Esophagus squamous epithelium (tissue), 5 donors: ENCODE data around the gene ACD. TPM values are rescaled to one million over a fixed set of nuclear protein-coding genes. Genes with fewer than 3 reads are reported as not detected.

Source experiments
- DNase-seq: peaks from one replicate; lab custom pipeline; 2025; lab: John Stamatoyannopoulos, UW
- H3K27ac ChIP-seq, 4 donors: fragments of 200-600 bp; sonication (generic); one replicate each; pipeline ENCODE4 v1.5.1; 2016 to 2019; ENCODE audit warnings: mild to moderate bottlenecking in 1 of 4
- H3K27me3 ChIP-seq, 4 donors: fragments of 200-600 bp; sonication (generic); 1 replicate in 3 of 4; 2 replicates in 1 of 4; pipeline versions ENCODE4 v1.5.1 to v1.6.0; 2017 to 2021; ENCODE audit warnings: antibody characterized with exemption in 1 of 4
- H3K36me3 ChIP-seq, 3 donors: fragments of 200-600 bp; sonication (generic); one replicate each; pipeline ENCODE4 v1.5.1; 2016 to 2019
- H3K4me1 ChIP-seq, 3 donors: fragments of 200-600 bp; sonication (generic); one replicate each; pipeline ENCODE4 v1.5.1; 2017 to 2019
- H3K4me3 ChIP-seq, 4 donors: fragments of 200-600 bp; sonication (generic); 1 replicate in 3 of 4; 2 replicates in 1 of 4; pipeline ENCODE4 v1.5.1; 2016 to 2019; ENCODE audit warnings: mild to moderate bottlenecking in 2 of 4, moderate library complexity in 1 of 4
- H3K9me3 ChIP-seq, 3 donors: fragments of 200-600 bp; sonication (generic); one replicate each; pipeline ENCODE4 v1.5.1; 2016 to 2019
- POLR2A ChIP-seq, 4 donors: fragments of 450-650 bp; IDR thresholded peaks; one replicate each; pipeline ENCODE4 v1.6.1; 2017; ENCODE audit warnings: antibody characterized with exemption in 4 of 4, mild to moderate bottlenecking in 4 of 4, moderate library complexity in 3 of 4
- WGBS, 2 donors: methylation state at CpG; one replicate each; pipeline ENCODE4 v1.1.5; 2018; 5-methylcytosine and 5-hydroxymethylcytosine counted together
- intact Hi-C: fragments of 100-400 bp; cut with DNase I; formaldehyde crosslinking; loops from one replicate; pipeline ENCODE4 v1.15.0; 2022
- total RNA-seq, 4 donors: library from RNA; depleted of rRNA; stranded (reverse); fragments of >200 nt; gene quantifications; one replicate each; pipeline ENCODE4 v1.1.0, GENCODE V29; 2016
- TF ChIP-seq, protein P1 (sequence below), 6 experiments: fragments of 450-650 bp in 4 of 6; fragments of 200-600 bp in 2 of 6; sonication (generic) in 2 of 6; IDR thresholded peaks; one replicate each; pipeline ENCODE4 v1.5.1; 2016 to 2019; ENCODE audit warnings: antibody characterized with exemption in 6 of 6, mild to moderate bottlenecking in 4 of 6, moderate library complexity in 4 of 6
- donor health status: DM: yes; HTN: yes; CAD: no.

The ACD gene
- total RNA-seq, 4 donors from 2014 or later, result 5.7 to 18.7 (median 8.8) TPM

DNA sequence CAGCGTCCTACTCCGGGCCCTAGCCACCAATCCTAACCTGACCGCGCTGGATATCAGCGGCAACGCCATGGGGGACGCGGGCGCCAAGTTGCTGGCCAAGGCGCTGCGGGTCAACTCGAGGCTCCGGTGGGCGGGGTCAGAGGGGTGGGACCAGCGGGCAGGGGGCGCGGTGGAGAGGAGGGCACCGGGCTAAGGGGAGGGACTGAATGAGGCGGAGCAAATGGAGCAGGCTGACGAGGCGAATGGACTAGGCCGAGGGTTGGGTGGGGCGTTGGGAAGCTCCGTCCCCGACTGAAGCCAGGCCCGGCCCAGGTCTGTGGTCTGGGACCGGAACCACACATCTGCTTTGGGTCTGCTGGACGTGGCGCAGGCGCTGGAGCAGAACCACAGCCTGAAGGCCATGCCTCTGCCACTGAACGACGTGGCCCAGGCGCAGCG is 10.5 kb downstream of the ACD start:
- DNase-seq, result no peak
- Histone ChIP-seq H3K4me3 (peak overlapping the region in 1 of 4 donors; percentile 5), H3K27me3 (peaks cover 32 to 100% (median 33%) of the 10 kb centered on the region in 4 donors), H3K36me3 (no peaks in the 10 kb centered on the region), H3K9me3 (no peaks in the 10 kb centered on the region), H3K4me1 (peaks cover 8 to 68% (median 26%) of the 10 kb centered on the region in 3 donors), H3K27ac (no peak overlapping the region)
- TF ChIP-seq, protein P1, sequence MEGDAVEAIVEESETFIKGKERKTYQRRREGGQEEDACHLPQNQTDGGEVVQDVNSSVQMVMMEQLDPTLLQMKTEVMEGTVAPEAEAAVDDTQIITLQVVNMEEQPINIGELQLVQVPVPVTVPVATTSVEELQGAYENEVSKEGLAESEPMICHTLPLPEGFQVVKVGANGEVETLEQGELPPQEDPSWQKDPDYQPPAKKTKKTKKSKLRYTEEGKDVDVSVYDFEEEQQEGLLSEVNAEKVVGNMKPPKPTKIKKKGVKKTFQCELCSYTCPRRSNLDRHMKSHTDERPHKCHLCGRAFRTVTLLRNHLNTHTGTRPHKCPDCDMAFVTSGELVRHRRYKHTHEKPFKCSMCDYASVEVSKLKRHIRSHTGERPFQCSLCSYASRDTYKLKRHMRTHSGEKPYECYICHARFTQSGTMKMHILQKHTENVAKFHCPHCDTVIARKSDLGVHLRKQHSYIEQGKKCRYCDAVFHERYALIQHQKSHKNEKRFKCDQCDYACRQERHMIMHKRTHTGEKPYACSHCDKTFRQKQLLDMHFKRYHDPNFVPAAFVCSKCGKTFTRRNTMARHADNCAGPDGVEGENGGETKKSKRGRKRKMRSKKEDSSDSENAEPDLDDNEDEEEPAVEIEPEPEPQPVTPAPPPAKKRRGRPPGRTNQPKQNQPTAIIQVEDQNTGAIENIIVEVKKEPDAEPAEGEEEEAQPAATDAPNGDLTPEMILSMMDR (IDR thresholded peaks at IDR 0.05), result no peak
- TF ChIP-seq POLR2A (IDR thresholded peaks at IDR 0.05), result no peak
- intact Hi-C loops, result no loop called here
- 48 to 53% methylated on average over 7 to 19 of the region's 34 CpGs for WGBS, 2 donors

DNA sequence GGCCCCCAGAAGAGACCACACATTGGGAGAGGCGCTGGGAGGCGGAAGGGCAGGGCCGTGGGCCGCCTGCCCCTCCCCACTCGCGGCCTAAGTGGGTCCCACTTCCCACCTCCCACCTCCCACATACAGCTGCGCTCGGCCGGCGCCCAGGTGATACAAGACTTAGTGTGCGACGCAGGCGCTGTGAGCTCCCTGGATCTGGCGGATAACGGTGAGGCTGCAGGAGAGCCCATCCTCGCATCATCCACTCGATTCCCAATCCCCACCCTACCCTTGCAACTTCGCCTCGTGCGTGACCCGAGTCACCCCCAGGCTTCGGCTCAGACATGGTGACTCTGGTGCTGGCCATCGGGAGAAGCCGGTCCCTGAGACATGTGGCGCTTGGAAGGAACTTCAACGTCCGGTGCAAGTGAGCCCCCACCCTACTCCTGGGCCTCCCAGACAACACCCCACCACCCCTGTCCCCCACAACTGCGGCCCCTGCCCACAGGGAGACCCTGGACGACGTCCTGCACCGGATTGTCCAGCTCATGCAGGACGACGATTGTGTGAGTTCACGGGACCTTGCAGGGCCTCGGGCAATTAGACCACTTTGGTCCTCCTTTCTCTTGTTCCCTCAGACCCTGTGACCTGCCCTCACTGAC is 11.2 kb downstream of the ACD start:
- DNase-seq, result no peak
- H3K27ac ChIP-seq, result no peak overlapping the region
- 50 to 59% methylated on average over 18 to 21 of the region's 35 CpGs for WGBS, 2 donors
- no peaks in the 10 kb centered on the region for H3K9me3 ChIP-seq
- H3K4me1 ChIP-seq, result peaks cover 8 to 67% (median 27%) of the 10 kb centered on the region in 3 donors
- TF ChIP-seq, protein P1 (IDR thresholded peaks at IDR 0.05), result no peak
- TF ChIP-seq POLR2A (IDR thresholded peaks at IDR 0.05), result no peak
- H3K36me3 ChIP-seq, result no peaks in the 10 kb centered on the region
- H3K27me3 ChIP-seq, result peaks cover 26 to 97% (median 27%) of the 10 kb centered on the region in 4 donors
- no peak overlapping the region for H3K4me3 ChIP-seq
- intact Hi-C loops, result no loop called here

DNA sequence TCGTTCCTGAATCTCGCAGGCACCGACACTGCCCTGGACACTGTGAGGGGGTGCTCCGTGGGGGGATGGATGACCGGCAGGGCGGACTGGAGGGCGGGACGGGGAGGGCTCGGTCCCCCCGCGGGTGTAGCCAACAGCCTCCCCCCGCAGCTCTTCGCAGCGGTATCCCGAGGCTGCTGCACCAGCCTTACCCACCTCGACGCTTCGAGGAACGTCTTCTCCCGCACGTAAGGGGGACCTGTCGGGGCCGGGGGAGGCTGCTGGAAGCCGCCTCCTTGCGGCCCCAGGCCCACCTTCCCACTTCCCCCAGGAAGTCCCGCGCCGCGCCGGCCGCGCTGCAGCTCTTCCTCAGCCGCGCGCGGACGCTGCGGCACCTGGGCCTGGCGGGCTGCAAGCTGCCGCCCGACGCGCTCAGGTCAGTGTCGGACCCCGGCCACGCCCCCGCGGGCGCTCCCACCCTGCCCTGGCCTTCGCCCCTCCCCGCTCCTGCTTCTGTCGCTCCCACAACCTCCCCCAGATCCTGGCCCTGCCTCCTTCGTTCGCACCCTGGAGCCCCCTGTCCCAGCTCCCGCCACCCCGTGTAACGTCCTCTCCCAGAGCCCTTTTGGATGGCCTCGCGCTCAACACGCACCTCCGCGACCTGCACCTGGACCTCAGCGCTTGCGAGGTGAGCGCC is 11.8 kb downstream of the ACD start:
- peaks cover 19 to 90% (median 23%) of the 10 kb centered on the region in 4 donors for H3K27me3 ChIP-seq
- H3K9me3 ChIP-seq, result no peaks in the 10 kb centered on the region
- H3K27ac ChIP-seq, result no peak overlapping the region
- 27 to 56% methylated on average over 12 to 13 of the region's 65 CpGs for WGBS, 2 donors
- intact Hi-C loops, result no loop called here
- H3K4me1 ChIP-seq, result peaks cover 1 to 60% (median 22%) of the 10 kb centered on the region in 3 donors
- no peak for DNase-seq
- no peak overlapping the region for H3K4me3 ChIP-seq
- no peak for TF ChIP-seq POLR2A (IDR thresholded peaks at IDR 0.05)
- TF ChIP-seq, protein P1 (IDR thresholded peaks at IDR 0.05), result no peak
- H3K36me3 ChIP-seq, result no peaks in the 10 kb centered on the region

DNA sequence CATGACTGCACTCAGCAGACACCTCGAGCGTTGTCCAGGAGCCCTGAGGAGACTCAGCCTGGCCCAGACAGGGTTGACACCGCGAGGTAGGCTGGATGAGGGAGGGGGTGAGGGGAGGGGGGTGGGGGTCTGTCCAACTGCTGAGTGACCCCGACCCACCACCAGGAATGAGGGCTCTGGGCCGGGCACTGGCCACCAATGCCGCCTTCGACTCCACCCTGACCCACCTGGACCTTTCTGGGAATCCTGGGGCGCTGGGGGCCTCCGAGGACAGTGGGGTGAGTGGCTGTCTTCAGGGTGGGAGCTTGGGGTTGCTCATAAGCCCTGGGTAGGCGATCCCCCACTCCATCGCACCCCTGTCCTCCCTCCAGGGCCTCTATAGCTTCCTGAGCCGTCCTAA is 12.4 kb downstream of the ACD start:
- Histone ChIP-seq H3K4me3 (no peak overlapping the region), H3K4me1 (peaks cover 2 to 59% (median 16%) of the 10 kb centered on the region in 3 donors), H3K9me3 (no peaks in the 10 kb centered on the region), H3K27ac (no peak overlapping the region), H3K36me3 (no peaks in the 10 kb centered on the region), H3K27me3 (peaks cover 18 to 85% (median 23%) of the 10 kb centered on the region in 4 donors)
- DNase-seq, result no peak
- TF ChIP-seq POLR2A (IDR thresholded peaks at IDR 0.05), result no peak
- TF ChIP-seq, protein P1 (IDR thresholded peaks at IDR 0.05), result no peak
- WGBS, 2 donors, result no CpG with 5 or more reads among the region's 13 CpGs
- intact Hi-C loops, result no loop called here

DNA sequence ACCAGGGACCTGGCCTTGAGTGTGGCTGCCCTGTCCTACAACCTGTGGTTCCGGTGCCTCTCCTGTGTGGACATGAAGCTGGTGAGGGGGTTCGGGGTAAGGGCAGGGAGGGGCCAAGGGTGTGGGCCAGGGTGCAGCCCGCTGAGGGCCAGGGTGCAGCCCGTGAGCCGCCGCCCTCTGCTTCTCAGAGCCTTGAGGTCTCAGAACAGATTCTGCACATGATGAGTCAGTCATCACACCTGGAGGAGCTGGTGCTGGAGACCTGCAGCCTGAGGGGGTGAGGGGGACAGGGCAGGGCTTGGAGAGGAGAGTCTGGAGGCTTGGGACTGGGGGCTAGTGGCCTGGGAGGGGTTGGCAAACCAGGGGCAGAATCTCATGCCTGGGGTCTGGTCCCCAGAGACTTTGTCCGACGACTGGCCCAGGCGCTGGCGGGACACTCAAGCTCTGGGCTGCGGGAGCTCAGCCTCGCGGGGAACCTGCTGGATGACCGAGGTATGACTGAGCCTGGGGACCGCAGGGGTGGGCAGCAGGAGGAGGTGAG is 12.9 kb downstream of the ACD start:
- 68 to 80% methylated on average over 3 to 11 of the region's 15 CpGs for WGBS, 2 donors
- TF ChIP-seq, protein P1 (IDR thresholded peaks at IDR 0.05), result no peak
- TF ChIP-seq POLR2A (IDR thresholded peaks at IDR 0.05), result no peak
- no peak overlapping the region for H3K4me3 ChIP-seq
- H3K4me1 ChIP-seq, result peaks cover 5 to 60% (median 14%) of the 10 kb centered on the region in 3 donors
- no peaks in the 10 kb centered on the region for H3K36me3 ChIP-seq
- no peak overlapping the region for H3K27ac ChIP-seq
- intact Hi-C loops, result no loop called here
- H3K27me3 ChIP-seq, result peaks cover 17 to 80% (median 20%) of the 10 kb centered on the region in 4 donors
- no peak for DNase-seq
- H3K9me3 ChIP-seq, result no peaks in the 10 kb centered on the region
